ENCODE data around the gene NEGR1.

NEGR1 gene

DNA sequence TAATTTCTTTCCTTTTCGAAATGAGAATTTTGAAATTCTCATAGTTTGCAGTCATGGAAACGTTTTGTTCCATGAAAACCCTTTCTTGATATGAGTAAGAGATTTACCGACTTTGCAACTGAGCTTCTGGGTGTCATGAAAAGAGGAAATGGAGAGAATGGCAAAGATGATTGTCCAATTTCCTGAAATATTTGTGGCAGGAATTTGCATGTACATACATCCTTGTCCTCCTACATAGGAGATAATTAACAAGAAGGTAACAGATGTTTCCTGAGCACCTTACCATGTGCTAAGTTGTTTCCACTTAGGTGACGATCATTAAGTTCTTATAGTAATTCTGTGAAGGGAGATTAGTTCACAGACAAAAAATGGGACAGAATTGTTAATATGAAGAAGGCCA is 170.7 kb downstream of the NEGR1 start:
- FAIRE-seq = no peak

DNA sequence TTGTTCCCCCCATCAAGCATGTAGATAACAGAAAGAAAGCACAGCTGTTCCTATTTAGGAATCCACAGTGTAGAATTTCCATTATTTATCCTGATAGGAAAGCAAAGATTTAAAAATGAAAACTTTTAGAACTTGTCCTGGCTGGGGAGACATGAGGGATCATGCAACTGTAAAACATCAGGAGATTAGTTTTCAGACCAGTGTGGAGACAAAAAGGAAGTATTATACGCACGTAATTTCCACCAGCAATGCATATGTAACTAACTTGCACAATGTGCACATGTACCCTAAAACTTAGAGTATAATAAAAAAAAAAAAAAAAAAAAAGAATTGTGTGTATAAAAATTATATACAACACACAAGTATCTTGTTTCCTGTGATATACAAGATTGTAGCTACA is 172.4 kb downstream of the NEGR1 start:
- no peak for FAIRE-seq

DNA sequence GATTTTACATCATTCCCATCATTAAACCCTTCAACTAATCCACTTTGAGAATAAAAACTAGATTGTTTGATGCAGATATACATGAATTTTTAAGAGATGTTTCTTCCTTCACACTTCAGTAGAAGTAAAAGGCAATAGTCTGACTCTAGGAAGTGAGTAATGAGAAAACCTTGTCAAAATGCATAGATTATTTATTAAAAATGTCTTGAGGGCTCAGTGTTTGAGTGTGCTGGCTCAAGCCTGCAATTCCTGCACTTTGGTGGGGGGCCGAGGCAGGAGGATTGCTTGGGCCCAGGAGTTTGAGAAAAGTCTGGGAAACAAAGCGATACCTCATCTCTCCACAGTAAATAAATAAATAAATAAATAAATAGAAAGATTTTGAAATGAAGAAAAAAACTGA is 177.1 kb downstream of the NEGR1 start:
- FAIRE-seq = no peak

DNA sequence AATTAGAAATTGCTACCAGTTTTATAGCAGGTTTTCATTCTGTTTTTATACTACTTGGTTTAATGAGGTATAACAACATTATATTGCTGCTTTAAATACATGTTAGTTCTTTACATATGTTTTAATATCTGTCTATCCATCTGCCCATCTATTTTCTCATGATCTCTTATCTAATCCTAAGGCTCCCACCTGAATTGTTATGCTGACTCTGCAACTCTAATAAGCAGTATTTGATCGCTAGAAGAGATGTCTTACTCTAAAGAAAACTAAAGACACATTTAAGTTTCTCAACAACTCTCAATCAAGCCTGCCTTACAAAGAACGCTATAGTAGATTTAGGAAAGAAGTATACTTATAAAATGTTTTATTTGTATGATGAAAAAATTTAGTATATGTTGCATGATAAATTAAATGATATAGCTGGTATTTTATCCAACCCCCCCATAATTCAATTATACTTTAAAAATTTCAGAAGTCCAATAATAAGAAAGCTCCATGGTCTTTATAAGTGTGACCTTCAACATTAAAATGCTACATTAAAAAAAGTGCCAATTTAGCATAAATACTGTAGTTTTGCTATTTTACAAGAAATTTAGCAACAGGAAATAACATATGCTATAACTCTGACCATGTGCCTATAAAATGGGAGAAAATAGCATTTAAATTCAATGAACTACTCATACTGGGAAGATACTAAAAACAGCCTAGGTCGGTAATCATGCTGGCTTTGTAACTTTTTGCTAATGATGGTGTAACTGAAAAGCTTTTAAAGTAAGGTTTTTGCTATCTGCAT is 180.3 kb downstream of the NEGR1 start:
- FAIRE-seq = no peak

DNA sequence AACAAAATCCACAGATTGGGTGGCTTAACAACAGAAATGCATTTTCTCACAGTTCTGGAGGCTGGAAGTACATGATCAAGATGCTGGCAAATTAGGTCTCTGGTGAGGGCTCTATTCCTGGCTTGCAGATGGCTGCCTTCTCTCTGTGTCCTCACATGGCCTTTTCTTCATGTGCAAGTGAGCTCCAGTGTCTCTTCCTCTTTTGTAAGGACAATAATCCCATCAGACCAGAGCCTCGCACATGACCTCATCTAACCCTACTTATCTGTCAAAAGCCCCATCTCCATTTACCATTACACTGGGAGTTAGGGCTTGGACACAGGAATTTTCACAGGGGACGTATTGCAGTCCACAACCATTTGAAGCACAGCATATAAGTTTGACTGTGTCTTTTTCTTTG is 181.6 kb downstream of the NEGR1 start:
- no peak for FAIRE-seq

DNA sequence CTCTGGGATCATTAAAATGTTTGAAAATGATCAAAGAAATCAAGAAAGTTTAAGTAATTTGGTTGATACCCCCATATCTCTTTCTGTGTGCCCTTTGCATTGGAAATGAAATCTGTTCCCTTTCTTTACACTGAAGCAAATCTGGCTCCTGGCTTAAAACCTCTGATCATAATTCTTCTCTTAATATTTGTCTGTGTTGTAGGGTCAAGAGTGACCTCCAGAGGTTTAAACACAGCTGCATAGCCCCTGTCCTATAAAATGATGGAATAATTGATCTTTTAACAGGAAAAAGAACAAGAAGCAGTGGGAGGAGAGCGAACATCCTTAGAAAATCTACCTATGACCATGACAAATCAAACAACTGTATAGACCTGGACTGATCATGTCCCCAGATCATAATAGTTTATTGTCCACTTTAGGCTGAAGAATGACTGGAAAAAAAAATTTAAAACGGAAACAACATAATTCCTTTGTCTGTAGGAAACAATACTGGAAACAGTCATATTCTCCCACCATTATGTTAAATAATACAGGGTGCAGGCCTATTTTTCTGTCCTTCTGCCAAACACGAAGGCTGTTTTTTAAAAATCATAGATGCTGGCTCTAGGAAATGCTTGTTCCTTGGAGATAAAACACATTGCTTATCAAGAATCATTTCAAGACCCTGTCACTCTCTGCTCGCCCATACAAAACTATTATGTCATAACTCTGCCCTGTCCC is 184.3 kb downstream of the NEGR1 start:
- FAIRE-seq = no peak

DNA sequence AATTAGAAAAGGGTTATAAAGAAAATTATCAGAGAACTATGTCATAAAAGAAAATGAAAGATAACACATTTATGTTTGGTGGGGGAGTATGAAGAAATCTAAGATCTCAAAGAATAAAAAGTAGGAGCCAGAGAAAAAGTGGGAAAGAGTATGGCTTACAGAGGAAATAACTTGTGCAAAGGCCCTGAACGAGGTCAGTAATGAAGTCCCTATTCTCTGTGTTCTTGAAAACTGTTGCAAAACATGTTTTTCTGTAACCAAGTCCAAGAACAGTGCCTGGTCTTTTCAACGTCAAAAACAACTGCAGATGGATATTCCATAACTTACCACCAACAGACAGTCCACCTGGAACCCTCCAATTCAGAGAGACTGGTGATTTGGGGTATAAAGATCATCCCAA is 188.1 kb downstream of the NEGR1 start:
- FAIRE-seq = no peak

DNA sequence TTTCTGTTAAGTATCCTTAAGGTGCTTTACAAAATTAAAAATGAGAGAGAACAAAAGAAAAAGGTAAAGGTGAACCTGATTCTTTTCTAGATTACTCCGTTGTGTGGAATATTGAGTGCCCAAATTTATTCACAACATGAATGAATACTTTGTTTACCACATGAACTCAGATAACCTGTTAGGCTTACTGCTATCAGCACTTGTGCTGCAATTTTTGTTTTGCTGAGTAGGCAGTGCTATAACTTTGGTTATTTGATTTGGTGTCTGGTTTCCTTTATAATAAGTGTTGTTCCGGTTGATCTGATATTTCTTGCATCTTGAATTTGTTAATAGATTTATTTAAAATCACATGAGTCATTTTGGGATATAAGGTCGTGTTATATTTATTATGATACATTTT is 195.9 kb downstream of the NEGR1 start:
- no peak for FAIRE-seq

DNA sequence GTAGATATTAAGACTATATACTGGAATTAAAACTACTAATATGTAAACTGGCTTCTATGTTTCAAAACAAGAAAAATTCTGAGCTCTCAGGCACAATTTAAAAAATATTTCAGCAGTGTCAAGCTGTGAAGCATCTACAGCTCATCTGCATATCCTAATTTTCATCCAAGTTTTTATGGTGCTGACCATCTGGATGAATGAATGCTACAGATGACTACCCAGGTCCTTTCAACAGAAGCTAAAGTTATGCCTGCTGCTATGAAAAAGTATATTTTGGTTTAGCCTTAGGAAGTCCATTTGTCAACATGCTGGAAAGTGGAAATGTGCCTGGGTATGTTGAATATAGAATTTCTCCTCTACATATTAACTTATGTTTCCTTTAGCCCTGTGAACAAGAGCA is 206.9 kb downstream of the NEGR1 start:
- no peak for FAIRE-seq

DNA sequence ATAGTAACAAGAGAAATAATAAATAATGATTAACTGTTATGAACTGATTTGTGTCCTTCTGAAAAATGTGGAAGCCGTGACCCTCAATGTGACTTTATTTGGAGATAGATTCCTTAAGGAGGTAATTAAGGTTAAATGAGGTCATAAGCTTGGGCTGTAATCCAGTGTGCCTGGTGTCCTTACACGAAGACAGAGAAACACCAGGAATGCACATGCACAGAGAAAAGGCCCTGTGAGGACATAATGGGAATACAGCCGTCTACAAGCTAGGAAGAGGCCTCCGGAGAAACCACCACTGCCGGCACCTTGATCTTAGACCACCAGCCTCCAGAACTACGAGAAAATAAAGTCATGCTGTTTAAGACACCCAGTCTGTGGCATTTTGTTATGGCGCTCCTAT is 215.9 kb downstream of the NEGR1 start:
- FAIRE-seq = no peak

DNA sequence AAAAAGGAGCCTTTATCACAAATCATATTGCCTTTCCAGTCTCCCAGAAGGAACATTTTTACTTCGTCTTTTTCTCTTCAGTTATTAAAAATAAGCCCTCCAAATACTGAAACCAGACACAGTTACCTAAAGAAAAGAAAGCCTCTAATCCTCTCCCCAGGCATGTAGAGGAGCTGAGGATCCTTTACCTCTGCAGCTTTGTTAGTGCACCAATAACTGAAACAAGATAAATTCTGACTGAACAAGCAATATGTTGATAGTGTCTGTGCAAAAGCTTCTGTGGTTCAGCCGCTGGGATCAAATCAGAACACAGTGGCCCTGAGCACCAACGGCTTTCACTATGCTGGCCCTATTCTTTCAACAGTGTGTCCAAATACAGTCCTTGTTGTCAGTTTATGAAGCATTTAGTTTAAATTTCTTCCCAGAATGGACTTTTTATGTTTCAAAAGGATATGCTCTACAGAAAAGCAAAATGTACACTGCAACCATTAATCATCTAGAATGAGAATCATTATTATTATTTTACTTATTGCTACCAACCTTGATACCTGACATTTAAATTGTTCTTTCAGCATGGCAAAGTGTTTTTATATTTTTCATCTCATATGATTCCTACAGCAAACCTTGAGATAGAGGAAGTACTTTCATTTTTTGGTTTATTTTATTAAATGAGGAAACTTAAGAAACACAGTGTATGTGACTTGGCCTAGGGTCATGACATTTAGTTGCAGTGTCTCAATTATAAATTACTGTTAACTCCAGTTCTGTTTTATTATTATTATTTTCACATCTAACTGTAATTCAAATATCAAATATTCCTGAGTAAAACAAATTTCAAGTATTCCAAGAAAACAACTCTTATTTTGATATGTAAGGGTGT is 217.9 kb downstream of the NEGR1 start:
- no peak for FAIRE-seq

DNA sequence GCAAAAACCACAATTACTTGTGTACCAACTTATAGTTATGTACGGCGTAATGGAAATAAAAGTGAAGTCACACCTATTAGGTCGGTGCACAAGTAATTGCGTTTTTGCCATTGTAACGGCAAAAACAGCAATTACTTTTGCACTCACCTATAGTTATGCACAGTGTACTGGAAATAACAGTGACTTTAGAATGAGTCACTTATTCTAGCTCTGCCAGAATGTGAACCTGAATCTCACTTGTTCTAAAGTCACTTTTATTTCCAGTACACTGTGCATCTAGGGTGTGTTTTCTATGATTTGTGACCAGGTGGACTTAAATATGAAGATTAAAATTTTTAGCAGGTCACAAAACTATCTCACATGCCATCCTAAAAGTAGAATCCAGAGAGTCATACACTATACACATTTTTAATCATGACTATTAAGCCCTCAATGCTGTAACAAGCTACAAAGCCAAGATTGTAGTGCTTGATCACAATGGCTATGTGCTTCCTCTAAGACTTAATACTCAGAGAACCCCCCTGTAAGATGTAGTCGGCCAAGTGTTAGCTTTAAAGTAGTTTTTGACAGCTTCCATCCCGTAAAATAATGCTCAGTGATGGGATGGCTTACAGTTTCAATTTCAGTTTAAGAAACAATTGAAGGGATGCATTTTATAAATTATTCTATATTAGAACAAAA is 218.8 kb downstream of the NEGR1 start:
- no peak for FAIRE-seq

DNA sequence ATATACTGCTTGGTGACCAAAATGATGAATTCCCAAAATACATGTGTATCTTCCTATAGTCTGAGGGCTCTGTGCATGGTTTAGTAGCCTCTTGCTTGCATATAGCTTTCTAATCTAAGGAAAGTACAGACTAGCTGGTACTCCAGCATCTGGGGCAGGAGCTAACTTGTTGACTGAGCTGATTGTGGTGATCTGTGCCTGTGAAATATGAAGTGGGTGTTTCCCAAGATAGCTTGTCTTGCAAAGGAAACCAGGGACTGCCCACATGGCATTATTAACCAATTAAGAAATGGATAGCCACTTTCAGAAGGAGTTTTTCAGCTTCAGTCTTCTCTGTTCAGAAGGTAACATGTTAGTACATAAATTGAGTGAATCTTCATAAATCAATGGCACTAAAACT is 219.8 kb downstream of the NEGR1 start:
- no peak for FAIRE-seq

DNA sequence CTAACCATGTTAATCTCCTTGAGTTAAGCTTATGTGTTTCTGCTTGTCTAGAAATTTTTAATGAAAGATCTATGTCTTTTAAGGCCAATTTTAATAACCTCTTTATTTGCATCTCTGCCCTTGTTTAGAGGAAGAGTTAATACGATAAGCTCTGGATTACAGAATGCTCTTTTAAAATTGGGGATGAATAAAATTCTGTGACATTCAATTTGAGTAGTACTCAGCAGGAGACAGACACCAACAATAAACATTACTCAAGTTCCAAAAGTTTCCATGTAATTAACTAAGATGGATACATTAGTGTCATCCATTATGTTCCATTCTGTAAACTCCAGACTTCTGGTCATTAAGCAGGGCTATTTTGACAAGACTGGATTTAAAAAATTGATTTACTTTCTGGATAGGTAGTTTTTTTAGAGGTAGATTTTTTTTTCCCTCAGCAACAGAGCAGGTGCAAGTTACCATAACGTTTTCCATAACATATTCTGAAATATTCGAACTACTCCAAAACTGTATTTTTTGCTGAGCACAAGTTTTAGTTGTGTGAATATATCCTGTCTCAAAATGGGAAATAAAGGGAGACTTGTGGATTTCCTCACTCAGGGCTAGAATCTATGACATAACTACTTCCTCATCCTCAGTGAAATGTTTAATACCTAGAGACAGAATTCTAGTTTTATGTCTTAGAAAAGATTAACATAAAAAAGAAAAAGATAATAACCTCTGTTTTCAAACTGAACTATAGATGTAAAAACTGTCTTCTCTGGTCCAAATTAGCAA is 221.7 kb downstream of the NEGR1 start:
- FAIRE-seq = no peak

DNA sequence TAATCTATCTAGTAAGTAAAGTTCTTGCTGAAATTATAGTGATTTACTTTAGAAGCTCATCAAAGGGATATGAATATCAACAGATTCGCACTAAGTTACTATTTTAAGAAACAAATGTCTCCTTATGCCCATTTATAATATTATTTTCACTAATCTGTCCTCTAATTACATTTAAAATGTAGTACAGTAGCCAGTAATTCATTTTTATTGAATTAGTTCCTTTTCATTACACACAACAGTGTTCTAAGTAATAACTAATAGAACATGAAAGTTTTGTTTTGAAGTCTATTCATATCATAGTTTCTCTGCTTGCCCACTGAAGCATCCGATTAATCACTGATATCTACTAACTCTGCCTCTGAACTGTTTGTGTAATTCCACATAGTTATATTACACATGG is 225.8 kb downstream of the NEGR1 start:
- FAIRE-seq = no peak

DNA sequence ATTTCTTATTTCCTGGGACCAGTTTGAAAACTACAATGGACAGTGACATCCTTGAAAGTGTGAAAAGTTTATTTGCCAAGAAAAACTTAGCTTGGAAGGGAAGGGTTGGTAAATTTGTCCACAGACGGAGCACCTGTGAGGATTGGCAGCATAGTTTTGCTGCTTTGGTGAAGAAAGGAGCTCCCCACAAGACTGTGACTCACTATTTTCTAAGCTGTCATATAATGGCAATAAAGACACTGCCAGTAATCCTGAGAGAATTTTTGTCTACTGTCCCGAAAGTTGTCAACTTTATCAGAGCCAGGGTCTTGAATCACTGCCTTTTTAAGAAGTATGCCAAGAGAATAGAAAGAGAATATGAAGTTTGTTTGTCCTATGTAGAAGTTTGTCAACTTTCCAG is 230.8 kb downstream of the NEGR1 start:
- no peak for FAIRE-seq

DNA sequence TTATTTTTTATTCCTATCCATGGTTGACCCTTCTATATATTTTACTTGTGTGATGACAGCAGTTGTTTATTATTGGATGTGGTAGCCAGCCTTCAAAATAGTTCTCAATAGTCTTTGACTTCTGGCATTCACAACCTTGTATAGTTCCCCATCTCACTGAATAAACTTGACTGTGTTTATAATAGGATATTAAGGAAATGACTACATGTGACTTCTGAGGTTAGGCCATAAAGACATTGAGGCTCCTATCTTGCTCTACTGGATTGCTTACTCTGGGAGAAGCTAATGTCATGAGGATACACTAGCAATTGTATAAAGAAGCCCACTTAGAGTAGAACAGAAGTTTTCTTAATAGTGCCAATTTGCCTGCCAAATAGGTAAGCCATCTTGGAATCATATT is 231.8 kb downstream of the NEGR1 start:
- no peak for FAIRE-seq

DNA sequence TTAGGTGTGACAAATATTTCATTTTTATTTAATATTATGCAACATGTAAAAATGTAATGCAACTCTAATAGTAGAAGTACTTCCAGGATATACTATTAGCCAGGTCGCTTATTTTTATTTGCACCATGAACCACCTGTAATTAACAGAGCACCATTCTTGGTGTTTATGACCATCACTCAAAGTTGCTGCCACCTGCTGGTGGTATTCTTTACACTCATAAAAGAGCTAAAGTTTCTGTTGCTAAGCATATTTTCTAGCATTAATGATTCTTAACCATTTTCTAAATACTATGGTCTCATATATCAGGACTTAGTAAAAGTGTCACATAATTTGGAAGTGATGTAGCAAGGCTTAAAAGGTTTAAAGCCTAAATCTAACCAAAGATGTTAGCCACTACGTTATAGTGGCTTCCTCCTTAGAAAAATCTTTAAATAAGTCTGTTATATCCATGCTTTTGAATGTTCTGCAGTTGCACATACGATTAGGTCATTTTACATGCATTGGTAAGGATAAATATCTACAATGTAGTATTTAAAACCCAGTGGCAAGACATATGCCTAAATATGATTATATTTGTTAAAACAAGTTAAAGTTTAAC is 244.5 kb downstream of the NEGR1 start:
- no peak for FAIRE-seq

DNA sequence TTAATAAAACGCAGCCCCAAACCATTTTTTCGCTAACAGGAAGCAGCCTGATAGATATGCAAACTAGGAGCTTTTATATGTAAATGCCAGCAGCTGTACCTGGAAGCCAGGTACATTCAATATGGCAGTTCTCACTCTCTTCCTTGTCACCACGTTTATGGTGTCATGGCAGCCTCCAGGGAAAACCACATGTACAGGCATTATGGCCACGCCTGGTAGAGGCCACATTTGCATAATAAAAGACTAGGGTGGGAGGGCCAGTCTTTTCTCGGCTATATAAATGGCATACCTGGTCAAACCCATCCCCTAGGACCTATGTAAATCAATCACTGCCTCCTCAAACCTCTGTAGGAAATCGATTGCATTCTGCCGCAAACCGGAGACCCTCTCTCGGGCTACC is 247.5 kb downstream of the NEGR1 start:
- no peak for FAIRE-seq

DNA sequence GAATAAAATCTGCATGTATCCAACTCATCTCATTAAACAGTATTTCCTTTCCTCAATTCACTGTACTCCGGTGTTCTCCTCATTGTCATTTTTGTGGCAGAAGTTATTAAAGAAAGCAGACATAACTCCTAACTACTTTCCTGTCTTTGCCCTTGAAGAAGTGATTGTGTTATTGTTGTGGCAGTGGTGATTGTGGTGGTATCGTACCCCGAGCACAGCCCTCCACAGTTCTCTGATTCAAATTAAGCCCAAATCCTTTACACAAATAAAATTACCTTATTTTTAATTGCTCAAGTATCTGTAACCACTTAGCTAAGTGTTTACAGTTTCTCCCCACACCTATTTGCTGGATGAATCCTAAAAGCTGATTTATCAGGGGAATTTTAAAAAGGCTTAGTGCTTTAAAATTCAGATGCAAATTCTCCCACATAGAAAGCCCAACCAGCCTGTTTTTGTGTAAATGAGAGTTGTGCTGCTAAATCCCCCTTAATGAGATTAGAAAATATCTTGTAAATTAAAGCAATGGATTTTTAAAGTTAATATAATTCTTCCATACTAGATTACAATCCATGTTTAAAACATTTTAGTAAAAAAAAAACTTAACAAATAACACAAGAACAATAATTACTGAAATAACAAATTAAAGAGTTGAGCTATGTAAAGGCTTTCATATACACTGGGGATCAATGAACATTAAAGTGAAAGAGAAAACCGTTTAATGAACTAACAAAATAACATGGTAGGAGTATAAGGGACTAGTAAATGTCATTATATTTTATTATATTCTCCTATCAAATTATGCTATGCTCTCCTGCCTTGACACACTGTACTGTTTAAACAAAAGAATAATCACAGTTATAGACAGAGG is 259.0 kb downstream of the NEGR1 start:
- no peak for FAIRE-seq

DNA sequence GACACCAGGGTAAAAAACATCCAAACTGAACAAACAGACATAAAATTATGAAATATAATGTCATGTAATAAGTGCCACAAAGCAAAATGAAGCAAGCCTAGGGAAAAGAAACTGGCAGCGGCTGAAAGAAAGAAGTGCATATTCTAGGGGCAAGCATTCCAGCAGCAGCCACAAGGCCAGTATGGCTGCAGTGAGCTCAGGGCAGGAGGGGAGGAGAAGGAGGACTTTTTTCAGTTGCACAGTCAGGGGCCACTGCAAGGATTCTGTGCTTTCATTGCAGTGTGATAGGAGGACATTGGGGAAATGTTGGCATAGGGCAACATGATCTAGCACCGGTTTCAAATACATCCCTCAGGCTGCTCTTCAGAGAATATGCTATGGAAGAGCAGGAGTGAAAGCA is 263.8 kb downstream of the NEGR1 start:
- no peak for FAIRE-seq
